ENCODE results near the gene CDKN2D. TPM values are rescaled to one million over a fixed set of nuclear protein-coding genes. Genes with fewer than 3 reads are reported as not detected.
A peak's percentile ranks its signal among the peaks of the same experiment; 100 is the strongest.

CDKN2D gene
- total RNA-seq, 2 experiments from 2014 or later, result 22.4 to 26.6 TPM

DNA sequence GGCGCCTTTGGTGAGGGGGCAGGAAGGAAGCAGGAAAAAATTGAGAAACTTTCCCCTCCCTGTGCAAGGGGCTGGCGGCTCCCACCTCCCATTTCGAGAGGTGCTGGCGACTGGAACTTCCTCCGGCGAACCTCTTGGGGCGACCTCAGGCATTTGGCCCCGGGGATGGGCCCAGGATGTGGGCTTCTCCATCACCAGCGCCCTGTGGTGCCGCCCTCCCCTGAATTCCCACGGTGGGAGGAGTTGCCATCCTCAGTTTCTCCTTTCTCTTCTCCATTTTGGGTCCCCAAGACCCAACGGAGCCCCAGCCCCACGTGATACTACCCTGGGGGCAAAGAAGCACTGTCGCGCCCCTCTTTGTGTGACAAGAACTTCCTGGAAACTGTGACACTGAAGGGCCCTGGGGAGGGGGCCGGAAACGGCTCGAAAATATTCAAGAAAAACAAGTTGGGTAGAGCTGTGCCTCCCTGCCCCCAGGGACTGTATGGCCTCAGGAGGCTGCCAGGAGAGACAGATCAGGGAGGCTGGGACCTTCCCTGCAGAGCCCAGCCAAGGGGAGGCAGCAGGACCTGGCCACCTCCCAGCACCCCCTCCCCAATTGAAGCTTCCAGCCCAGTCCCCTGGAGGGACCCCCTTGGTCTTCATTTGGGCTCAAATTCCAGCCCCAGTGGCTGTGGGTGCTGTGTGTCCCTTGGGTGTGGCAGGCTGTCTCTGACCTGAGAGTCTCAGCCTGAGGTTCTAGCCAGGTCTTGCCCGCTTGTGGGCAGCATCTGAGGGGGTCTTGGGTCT lies 34.5 kb upstream of the CDKN2D start:
- Histone ChIP-seq H2AFZ (ENCODE audit: low read length) (no peak overlapping the region), H3K9me2 (ENCODE audit: insufficient read depth, low read length) (no peaks in the 10 kb centered on the region), H3K79me2 (ENCODE audit: insufficient read depth, low read depth, low read length) (peaks cover 52% of the 10 kb centered on the region), H3K9me3 (ENCODE audit: low read length) (no peaks in the 10 kb centered on the region), H3K27ac (ENCODE audit: low read depth, low read length, poor library complexity, severe bottlenecking) (peak overlapping the region; percentile 93), H3K4me2 (ENCODE audit: low read length) (peak overlapping the region; percentile 97), H3K4me1 (ENCODE audit: insufficient read depth, low read length, poor library complexity, severe bottlenecking) (peaks cover 46% of the 10 kb centered on the region), H4K20me1 (ENCODE audit: insufficient read depth, low read length) (0 out of 2 replicates have a peak, but pooled peaks cover 3% of the 10 kb centered on the region), H3K36me3 (ENCODE audit: insufficient read depth, low read length) (peaks cover 18% of the 10 kb centered on the region; the same call in 1 of the 2 replicates), H3K4me3 (ENCODE audit: low read depth, low read length, poor library complexity, severe bottlenecking) (peak overlapping the region; percentile 93)
- TF ChIP-seq, protein P1, sequence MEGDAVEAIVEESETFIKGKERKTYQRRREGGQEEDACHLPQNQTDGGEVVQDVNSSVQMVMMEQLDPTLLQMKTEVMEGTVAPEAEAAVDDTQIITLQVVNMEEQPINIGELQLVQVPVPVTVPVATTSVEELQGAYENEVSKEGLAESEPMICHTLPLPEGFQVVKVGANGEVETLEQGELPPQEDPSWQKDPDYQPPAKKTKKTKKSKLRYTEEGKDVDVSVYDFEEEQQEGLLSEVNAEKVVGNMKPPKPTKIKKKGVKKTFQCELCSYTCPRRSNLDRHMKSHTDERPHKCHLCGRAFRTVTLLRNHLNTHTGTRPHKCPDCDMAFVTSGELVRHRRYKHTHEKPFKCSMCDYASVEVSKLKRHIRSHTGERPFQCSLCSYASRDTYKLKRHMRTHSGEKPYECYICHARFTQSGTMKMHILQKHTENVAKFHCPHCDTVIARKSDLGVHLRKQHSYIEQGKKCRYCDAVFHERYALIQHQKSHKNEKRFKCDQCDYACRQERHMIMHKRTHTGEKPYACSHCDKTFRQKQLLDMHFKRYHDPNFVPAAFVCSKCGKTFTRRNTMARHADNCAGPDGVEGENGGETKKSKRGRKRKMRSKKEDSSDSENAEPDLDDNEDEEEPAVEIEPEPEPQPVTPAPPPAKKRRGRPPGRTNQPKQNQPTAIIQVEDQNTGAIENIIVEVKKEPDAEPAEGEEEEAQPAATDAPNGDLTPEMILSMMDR (conservative IDR thresholded peaks at IDR 0.05; ENCODE audit: low read length), result peak; percentile 28; the same call in 1 of the 2 replicates
- no peak for TF ChIP-seq EZH2phosphoT487 (IDR thresholded peaks at IDR 0.05; ENCODE audit: borderline replicate concordance, low read depth, low read length)
- BruUV-seq (replicated peaks), result TSS peak; percentile 97
- ChIA-PET CTCF (ENCODE audit: unreplicated experiment) (no interaction called here), POLR2A (interaction anchor here (0.6 to 3.4 kb wide), 5 partner anchors 8 to 61 kb away, joined by 3 to 22 read pairs (median 6); no protein-coding TSS in a partner anchor)
- peak; percentile 94 for DNase-seq (ENCODE audit: low spot score)
- intact Hi-C loops (cut with micrococcal nuclease; ENCODE audit: unreplicated experiment), result loop anchor here (2.0 to 5.0 kb wide), 2 partner anchors 22 to 366 kb away; no protein-coding TSS in a partner anchor

DNA sequence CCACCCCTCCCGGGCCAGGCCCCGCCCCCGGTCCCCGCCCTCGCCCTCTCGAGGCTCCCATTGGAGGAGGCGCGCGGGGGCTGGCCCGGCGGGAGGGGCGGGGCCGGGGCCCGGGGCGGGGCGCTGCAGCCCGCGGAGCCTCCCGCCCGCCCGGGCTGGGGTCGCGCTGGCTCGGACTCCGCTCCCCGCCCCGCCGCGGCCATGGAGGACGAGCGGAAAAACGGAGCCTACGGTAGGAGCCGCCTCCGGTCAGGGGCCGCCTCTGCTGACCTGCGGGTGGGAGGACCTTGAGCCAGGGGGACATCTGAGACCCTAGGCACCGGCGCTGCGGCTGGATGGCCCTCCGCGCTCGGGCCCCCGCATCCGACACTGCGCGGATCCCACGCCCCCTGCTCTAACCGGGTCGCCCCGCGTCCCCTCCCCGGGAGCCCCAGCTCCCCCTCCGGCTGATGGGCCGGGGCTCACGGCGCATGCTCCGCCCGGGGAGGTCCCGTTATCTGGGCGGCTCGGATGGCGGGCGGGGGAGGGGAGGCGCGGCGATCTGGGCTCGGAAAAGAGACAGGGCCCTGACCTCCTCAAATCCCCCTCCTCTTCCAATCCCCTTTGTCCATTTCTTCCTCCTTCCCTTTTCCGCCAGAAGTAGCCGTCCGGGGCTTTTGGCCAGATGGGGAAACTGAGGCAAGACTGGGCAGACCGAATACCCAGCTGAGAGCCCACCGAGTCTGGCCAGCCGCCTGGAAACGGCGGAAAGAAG lies 33.7 kb upstream of the CDKN2D start:
- H3K9me2 ChIP-seq (ENCODE audit: insufficient read depth, low read length), result no peaks in the 10 kb centered on the region
- H3K36me3 ChIP-seq (ENCODE audit: insufficient read depth, low read length), result peaks cover 18% of the 10 kb centered on the region; the same call in 1 of the 2 replicates
- H3K79me2 ChIP-seq (ENCODE audit: insufficient read depth, low read depth, low read length), result peaks cover 47% of the 10 kb centered on the region
- TF ChIP-seq, protein P1 (conservative IDR thresholded peaks at IDR 0.05; ENCODE audit: low read length), result no peak
- TF ChIP-seq EZH2phosphoT487 (IDR thresholded peaks at IDR 0.05; ENCODE audit: borderline replicate concordance, low read depth, low read length), result no peak
- peak overlapping the region; percentile 93 for H3K27ac ChIP-seq (ENCODE audit: low read depth, low read length, poor library complexity, severe bottlenecking)
- no peak overlapping the region for H2AFZ ChIP-seq (ENCODE audit: low read length)
- POLR2A ChIA-PET, result interaction anchor here (2.2 to 3.4 kb wide), 2 partner anchors 7 to 21 kb away, joined by 8 to 22 read pairs; no protein-coding TSS in a partner anchor
- peak; percentile 90 for DNase-seq (ENCODE audit: low spot score)
- CTCF ChIA-PET (ENCODE audit: unreplicated experiment), result interaction anchor here (0.5 to 1.3 kb wide), 2 partner anchors 10 to 98 kb away, joined by 3 to 5 read pairs; no protein-coding TSS in a partner anchor
- intact Hi-C loops (cut with micrococcal nuclease; ENCODE audit: unreplicated experiment), result loop anchor here (1.0 to 5.0 kb wide), 3 partner anchors 8 to 365 kb away; no protein-coding TSS in a partner anchor
- no peaks in the 10 kb centered on the region for H3K9me3 ChIP-seq (ENCODE audit: low read length)
- peak overlapping the region; percentile 97 for H3K4me2 ChIP-seq (ENCODE audit: low read length)
- 0 out of 2 replicates have a peak, but pooled peaks cover 3% of the 10 kb centered on the region for H4K20me1 ChIP-seq (ENCODE audit: insufficient read depth, low read length)
- peaks cover 54% of the 10 kb centered on the region for H3K4me1 ChIP-seq (ENCODE audit: insufficient read depth, low read length, poor library complexity, severe bottlenecking)
- no TSS peak for BruUV-seq (replicated peaks)
- peak overlapping the region; percentile 93 for H3K4me3 ChIP-seq (ENCODE audit: low read depth, low read length, poor library complexity, severe bottlenecking)
